Activated T-cell treated with anti-CD3 and anti-CD28 coated beads for 48 hours (primary cell): Measurements from ENCODE around the gene MCL1.
A peak's percentile ranks its signal among the peaks of the same experiment; 100 is the strongest.

Experiments used
- DNase-seq: peaks from one replicate; pipeline ENCODE4 v3.0.0-alpha.2; 2020; ENCODE audit warnings: low read depth

Gene MCL1

DNA sequence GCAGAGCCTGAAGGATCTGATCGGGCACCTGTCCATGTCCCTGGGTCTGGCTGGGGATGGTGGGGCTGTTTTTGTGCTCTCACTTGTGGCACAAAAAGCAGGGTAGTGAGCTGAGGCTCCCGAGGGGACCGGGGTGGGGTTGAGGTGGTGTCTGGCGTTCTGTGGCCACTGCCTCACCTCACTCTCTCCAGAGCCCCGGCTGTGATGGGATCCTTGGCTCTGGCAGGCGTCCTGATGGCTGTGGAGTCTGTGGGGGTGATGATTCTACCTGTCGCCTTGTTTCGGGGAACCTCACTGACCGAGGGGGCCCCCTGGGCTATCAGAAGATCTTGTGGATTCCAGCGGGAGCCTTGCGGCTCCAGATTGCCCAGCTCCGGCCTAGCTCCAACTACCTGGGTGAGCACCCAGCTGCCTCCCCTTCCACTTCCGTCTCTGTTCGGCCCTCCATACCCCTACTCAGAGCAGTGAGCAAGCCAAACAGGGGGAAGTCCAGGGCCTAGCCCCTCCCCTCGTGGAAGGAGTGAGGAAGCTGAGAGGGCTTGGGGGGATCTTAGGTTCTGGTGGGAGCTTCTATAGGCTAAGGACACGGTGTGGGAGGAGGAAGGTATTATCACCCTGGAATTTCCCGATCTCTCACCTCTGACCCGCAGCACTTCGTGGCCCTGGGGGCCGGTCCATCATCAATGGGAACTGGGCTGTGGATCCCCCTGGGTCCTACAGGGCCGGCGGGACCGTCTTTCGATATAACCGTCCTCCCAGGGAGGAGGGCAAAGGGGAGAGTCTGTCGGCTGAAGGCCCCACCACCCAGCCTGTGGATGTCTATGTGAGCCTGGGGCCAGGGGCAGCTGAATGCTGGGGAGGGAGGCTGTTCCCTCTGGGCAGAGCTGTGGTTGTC is 23.2 kb downstream of the MCL1 start:
- DNase-seq: no peak

DNA sequence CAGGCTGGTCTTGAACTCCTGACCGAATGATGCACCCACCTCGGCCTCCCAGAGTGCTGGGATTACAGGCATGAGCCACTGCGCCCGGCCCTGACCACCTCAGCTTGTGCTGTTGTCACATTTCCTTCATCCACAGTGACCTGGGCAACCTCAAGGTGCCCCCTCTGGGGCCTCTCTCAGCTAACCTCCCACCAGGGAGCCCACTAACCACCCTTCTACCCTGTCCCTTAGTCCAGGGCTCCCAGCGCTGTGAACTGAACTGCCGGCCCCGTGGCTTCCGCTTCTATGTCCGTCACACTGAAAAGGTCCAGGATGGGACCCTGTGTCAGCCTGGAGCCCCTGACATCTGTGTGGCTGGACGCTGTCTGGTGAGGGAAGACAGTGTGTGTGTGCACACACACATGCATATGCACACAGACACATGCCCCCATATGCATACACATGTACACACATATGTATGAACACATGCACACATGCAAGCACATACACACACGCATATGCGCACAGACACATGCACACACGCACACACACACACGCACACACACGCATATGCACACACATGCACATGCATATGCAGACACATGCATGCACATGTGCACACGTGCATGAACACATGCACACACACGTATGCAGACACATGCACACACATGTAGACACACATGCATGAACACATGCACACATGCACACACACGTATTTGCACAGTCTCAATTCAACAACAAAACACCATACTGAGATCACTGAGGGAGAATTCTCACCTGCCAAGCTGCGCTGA is 24.0 kb downstream of the MCL1 start:
- DNase-seq: no peak

DNA sequence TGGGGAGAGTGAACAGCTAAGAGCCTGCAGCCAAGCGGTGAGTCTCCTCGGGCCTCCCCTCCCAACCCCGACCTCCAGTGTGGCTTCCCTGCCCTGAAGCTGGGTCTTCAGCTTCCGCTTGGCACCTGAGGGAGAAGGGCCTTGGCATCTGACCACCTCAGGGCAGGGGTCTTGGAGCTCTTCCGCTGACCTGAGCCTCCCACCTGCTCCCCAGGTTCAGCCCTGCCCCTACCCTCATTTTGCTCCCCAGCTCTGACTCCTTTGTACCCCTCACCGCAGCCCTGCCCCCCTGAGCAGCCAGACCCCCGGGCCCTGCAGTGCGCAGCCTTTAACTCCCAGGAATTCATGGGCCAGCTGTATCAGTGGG is 25.3 kb downstream of the MCL1 start:
- DNase-seq: no peak

DNA sequence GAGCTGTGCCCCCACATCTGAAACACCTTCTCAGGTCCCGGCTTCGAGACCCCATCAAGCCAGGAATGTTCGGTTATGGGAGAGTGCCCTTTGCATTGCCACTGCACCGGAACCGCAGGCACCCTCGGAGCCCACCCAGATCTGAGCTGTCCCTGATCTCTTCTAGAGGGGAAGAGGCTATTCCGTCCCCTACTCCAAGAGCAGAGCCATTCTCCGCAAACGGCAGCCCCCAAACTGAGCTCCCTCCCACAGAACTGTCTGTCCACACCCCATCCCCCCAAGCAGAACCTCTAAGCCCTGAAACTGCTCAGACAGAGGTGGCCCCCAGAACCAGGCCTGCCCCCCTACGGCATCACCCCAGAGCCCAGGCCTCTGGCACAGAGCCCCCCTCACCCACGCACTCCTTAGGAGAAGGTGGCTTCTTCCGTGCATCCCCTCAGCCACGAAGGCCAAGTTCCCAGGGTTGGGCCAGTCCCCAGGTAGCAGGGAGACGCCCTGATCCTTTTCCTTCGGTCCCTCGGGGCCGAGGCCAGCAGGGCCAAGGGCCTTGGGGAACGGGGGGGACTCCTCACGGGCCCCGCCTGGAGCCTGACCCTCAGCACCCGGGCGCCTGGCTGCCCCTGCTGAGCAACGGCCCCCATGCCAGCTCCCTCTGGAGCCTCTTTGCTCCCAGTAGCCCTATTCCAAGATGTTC is 25.9 kb downstream of the MCL1 start:
- no peak for DNase-seq

DNA sequence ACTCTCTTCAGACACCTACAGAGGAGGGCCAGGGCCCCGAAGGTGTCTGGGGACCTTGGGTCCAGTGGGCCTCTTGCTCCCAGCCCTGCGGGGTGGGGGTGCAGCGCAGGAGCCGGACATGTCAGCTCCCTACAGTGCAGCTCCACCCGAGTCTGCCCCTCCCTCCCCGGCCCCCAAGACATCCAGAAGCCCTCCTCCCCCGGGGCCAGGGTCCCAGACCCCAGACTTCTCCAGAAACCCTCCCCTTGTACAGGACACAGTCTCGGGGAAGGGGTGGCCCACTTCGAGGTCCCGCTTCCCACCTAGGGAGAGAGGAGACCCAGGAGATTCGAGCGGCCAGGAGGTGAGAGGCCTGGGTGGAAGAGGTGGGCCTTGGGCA is 26.5 kb downstream of the MCL1 start:
- no peak for DNase-seq

DNA sequence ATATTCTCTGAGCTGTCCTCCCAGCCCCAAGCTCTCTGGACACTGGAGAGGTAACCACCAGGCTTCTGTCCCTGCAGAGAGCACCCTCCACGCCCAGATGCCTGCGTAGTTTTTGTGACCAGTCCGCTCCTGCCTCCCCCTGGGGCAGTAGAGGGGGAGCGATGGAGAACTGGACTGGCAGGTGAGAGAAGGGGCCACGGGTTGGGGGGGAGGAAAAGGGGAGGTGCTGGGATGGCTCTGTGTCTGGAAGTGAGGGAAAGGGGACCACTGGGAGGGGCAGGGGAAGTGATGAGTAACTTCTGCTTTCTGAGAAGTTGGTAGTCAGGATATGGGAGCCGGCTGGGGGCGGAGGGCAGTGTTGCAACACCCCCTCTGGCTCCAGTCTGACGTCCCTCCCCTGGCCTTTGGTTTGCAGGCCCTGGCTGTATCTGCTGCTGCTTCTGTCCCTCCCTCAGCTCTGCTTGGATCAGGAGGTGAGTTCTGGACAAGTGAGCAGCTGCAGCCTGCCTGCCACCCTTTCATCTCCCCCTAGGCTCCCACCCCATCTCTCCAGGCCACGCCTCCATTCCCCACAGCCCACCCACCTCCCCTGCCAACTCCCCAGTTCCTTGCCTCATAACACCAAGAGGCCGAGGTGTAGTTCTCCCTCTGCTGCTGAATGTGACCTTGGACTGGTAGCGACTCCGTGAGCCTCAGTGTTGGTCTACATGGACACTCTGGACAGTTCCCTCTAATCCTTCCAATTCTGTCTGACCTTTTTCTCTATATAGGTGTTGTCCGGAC is 27.1 kb downstream of the MCL1 start:
- DNase-seq: no peak

DNA sequence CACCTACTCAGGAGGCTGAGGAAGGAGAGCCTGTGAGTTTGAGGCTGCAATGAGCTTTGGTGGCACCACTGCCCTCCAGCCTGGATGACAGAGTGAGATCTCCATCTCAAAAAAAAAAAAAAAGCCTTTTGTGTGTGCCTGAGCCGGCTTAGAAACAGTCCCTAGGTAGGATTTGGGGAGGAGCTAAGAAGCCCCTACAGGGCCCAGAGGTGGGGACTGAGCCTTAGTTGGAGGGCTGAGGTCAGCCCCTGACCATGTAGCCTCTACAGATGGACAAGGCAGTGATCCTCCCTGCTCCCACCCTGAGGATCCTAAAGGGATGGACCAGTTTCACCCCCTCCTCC is 27.7 kb downstream of the MCL1 start:
- DNase-seq: no peak

DNA sequence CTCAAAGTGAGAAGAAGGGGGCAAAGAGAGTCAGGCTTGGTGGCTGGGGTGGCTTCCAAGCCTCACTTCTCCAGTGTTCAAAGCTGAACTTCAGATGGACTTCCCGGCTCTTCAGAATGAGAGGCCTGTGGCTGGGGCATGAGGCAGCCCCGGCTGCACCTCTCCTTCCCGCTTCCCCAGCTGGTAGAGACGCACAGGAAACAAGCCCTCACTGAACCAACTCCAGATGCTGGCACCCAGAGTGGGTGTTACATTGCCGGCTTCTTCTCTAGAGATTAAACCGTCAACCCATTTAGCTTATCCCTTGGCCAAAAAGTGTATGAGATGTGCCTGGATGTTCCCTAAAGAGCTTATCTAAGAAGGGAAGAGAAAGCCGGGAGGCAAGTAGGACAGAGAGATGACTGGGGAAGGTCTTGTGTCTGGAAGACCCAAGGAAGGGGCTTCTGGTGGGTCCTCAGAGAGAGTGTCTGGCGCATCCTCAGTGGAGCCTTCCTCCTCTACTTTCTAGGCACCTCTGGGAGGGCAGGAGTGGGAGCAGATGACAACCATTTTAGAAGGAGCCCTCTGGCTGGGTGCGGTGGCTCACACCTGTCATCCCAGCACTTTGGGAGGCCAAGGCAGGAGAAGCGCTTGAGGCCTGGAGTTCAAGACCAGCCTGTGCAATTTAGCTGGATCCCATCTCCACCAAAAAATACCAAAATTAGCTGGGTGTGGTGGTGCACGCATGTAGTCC is 28.2 kb downstream of the MCL1 start:
- DNase-seq: no peak

DNA sequence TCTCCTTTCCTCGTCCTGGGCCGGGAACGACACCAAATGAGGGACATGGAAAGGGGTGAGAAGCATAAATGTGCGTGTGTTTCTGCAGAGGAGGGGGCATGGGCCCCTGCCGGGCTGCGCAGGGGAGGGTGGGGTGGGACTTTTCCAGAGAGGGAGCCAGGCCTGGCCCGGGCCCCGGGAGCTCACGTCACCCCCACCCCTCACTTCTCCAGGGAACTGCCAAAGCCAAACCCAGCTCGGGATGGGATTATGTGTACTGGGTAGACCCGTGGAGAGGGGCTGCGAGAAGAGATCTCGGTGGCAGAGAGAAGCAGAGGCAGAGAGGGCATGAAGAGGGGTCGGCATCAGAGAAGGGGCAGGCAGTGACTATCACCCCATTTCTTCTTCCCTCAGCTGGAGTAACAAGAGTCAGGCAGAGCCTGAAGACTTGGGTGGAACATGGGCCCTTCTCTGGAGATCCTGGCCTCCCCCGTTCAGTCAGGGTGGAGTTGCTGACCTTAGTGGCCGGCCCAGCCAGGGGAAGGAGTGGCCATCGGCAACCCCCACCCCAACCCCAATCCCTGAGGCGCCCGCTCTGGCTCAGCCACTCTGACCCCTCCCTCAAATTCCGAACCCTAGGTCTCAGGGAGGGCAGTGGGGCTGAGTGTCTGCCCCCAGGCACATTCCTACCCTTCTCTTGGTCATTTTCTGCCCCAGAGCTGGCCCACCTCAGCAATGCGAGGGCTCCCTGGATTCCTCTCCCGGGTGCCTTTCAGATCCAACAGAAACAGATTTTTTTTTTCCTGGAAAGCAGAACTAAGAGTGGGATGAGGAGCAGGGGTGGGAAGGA is 29.0 kb downstream of the MCL1 start:
- no peak for DNase-seq

DNA sequence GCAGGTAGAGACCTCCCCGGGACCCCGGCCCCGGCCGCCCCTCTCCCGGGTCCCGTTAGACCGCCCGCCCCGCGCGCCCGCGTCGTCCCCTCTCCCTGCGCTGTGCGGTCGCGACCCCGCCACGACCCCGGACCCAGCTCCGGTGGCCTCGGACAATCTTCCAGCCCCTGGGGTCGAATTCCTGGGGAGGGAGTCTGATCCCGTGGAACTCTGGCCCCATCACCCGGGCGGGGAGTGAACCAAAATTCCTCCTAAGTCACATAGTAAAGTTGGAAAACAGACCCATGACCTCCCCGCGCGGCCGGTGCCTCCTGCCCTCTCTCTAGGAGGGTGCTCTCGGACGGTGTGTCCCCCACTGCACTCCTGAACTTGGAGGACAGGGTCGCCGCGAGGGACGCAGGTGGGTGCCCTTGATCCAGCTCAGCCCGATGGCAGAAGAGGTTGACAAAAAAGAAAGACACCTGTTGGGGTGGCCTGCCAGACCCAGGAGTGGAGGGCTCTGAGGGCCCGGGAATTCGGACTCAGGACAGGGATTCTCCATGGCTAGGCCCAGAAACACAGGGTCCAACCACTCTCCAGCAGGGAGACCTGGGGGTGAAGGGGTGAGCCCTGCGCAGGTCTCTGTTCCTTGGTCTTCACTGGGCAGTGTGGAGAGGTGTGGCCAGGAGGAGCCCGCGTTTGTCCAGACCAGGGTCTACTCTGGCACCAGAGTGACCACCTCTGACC is 29.8 kb downstream of the MCL1 start:
- no peak for DNase-seq

DNA sequence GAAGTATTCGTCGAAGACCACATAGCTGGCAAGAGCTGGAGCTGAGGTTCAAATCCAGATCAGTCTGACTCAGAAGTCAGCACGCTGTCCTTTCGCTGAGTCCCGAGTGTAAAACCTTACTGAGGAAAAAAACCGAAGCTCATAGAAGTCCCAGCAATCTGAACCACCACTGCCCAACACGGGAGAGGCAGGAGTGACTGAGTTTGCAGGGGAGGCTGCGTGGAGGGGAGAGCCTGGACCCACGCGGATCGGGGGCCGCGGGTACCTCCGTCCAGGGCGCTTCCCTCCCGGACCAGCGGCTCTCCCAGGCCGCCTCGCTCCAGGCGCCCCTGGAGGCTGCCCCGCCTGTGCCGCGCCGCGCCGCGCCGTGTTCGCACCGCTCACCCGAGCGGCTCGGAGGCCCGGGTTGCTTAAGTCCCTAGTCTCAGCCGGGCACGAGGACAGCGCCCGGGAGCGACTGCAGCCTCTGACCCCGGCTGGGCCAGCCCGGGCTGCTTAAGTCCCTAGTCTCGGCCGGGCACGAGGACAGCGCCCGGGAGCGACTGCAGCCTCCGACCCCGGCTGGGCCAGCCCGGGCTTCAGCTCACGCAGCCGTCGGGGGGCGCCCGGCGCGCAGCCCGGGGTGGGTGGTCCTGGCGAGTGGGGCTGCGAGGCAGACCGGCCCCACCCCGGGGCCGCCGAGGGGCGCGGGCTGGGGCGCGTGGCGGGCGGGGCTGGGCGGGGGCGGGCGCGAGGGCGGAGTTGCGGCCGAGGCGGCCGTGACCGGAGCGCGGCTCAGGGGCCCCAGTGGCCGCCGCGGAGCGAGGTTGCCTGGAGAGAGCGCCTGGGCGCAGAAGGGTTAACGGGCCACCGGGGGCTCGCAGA is 30.5 kb downstream of the MCL1 start, which contains the start of gene ADAMTSL4:
TSS of gene ADAMTSL4 (plus strand) at position 777 of the 864 bp plus-strand sequence. CDS start 2,881 bp downstream, outside the sequence.
- peak; percentile 47 for DNase-seq

DNA sequence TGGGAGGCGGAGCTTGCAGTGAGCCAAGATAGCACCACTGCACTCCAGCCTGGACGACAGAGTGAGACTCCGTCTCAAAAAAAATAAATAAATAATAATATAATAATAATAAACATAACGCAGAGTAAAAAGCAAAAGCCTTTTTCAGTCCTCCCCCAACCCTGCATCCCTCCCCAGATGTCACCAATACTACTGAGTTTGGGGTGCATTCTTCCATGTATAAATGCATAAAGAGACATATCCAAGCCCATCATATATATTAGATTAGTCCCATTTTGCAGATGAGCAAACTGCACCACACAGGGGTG is 31.1 kb downstream of the MCL1 start:
- no peak for DNase-seq

DNA sequence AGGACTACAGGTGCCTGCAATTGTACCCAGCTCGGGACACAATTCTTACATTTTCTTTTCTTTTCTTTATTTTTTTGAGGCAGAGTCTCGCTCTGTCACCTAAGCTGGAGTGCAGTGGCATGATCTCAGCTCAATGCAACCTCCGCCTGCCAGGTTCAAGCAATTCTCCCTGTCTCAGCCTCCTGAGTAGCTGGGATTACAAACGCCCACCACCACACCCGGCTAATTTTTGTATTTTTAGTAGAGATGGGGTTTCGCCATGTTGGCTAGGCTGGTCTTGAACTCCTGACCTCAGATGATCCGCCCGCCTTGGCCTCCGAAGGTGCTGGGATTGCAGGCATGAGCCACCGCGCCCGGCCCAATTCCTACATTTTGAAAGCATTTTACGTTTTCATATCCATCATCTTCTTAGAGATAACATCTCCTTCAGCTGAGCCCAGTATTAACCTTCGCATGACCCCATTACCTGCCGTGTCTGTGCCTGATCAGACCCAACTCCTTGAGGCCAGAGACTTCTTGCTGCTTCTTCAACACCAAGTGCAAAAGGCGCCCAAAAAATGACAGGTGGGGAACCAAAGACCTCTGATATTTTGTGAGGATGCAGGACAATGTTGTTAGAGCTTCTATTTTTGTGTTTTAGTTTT is 33.0 kb downstream of the MCL1 start:
- no peak for DNase-seq

DNA sequence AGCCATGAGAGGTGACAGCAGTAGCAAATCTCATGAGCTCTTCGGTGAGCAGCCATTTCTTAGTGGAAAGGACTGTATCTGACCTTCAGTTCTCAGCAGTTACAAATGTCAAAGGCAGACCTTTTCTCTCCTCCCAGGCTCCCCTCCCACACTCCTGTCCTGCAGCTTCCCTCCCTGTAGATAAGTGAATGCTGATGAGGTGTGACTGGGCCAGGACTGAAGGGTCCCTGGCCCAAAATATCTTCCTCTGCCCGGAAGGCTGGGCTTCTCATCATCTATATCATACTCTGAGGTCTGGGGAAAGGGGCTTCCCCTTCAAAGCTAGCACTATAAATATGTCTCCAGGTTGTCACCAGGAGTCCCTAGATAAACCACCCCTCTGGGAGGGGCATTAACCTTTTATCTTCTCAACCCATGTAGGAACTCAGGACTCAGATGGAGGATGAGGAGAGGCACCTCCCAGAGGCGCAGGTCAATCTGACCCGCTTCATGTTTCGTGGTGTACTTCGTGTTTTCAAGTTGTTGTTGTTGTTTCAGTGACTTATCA is 33.9 kb downstream of the MCL1 start:
- no peak for DNase-seq

DNA sequence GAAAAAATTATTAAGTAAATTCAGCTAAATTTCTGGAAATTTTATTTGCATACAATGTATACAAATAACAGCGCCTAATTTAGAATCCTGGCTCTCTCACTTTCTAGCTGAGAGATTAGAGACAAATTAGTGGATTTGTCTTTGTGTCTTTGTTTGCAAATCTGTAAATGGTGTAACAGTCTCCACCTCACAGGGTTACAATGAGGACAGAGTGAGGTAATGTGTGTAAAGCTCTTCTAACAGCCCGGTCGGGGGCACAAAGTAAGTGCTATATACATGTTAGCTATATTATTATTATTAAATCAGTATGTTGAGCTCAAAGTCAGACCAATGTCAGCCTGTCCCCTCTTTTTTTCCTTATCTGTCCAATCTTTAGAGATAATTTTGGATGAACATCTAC is 35.2 kb downstream of the MCL1 start:
- no peak for DNase-seq

DNA sequence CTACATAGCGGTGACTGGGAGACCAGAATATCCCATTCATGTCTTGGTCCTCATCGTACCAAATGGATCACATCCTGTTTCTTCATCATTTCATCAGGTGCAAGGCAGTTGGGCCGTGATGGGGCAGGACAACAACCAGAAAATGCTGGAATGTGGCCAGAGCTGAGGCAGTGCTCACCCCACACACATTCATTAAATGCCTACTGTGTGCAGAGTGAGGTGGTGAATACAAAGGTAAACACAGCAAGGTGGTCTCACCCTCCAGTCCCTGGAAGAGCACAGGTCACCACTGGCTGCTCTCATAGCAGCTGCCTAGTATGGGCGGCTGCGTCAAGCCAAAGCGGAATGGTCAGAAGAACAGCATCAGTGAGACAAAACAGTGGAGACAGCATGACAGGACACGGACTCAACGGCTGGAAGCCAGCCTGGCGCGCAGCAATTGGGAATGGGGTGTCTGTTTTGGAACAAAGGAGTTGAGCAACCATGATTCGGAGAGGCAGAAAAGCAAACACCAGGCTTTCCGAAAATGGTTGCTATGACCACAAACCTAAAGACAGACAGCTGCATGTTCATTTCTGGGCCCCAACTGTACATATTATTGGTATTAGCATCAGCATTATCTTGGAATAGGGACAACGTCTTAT is 35.8 kb downstream of the MCL1 start:
- DNase-seq: no peak
